Stomach (tissue), 9 donors: Measurements from ENCODE around the gene NDUFB7. TPM values are rescaled to one million over a fixed set of nuclear protein-coding genes. Genes with fewer than 3 reads are reported as not detected.

Experiments
- DNase-seq, 2 donors: peaks; one replicate each; pipeline versions ENCODE4 v3.0.0 to v3.0.0-alpha.2; 2013 to 2019
- H3K27ac ChIP-seq, 5 donors: fragments of 200-600 bp in 4 of 5; sonication (generic) in 4 of 5; one replicate each; pipeline ENCODE4 v1.5.1; 2013 to 2019; ENCODE audit warnings: mild to moderate bottlenecking in 1 of 5, moderate library complexity in 1 of 5
- H3K27me3 ChIP-seq, 3 donors: fragments of 200-600 bp; sonication (generic); one replicate each; pipeline ENCODE4 v1.5.1; 2017 to 2019; ENCODE audit warnings: mixed run types in 1 of 3
- H3K36me3 ChIP-seq, 4 donors: fragments of 200-600 bp; sonication (generic); 1 replicate in 3 of 4; 2 replicates in 1 of 4; pipeline ENCODE4 v1.5.1; 2016 to 2019
- H3K4me1 ChIP-seq, 4 donors: fragments of 200-600 bp; sonication (generic); one replicate each; pipeline ENCODE4 v1.5.1; 2016 to 2019
- H3K4me3 ChIP-seq, 4 donors: fragments of 200-600 bp; sonication (generic) in 3 of 4; one replicate each; pipeline ENCODE4 v1.5.1; 2016 to 2019; ENCODE audit warnings: mild to moderate bottlenecking in 1 of 4
- H3K9me3 ChIP-seq, 4 donors: fragments of 200-600 bp; sonication (generic); one replicate each; pipeline ENCODE4 v1.5.1; 2016 to 2019
- EP300 ChIP-seq: sonication (generic); formaldehyde crosslinking; IDR thresholded peaks from one replicate; pipeline ENCODE4 v1.6.1; 2017; ENCODE audit warnings: antibody characterized with exemption
- POLR2A ChIP-seq, 4 donors: fragments of 450-650 bp; IDR thresholded peaks; one replicate each; pipeline ENCODE4 v1.6.1; 2016; ENCODE audit warnings: antibody characterized with exemption in 4 of 4, control low read depth in 2 of 4, mild to moderate bottlenecking in 1 of 4, moderate library complexity in 1 of 4
- POLR2AphosphoS5 ChIP-seq, 3 donors: sonication (generic); formaldehyde crosslinking; IDR thresholded peaks; one replicate each; pipeline ENCODE4 v1.6.1; 2016; ENCODE audit warnings: antibody characterized with exemption in 3 of 3
- WGBS, 5 donors: extraction: QIAGEN DNeasy Blood & Tissue Kit in 3 of 5; methylation state at CpG; one replicate each; pipeline versions ENCODE4 v1.1.5 to v1.1.7; 2013 to 2018; 5-methylcytosine and 5-hydroxymethylcytosine counted together
- intact Hi-C: fragments of 100-400 bp; cut with DNase I; formaldehyde crosslinking; loops from one replicate; pipeline ENCODE4 v1.15.1; 2023; ENCODE audit warnings: low total_unique reads
- polyA plus RNA-seq, 3 donors: library from polyadenylated mRNA; stranded (reverse); fragments of 200-250 nt; gene quantifications; one replicate each; pipeline ENCODE4 v1.2.3, GENCODE V29; 2013
- total RNA-seq, 5 donors: library from RNA; depleted of rRNA; stranded (reverse); fragments of >200 nt; gene quantifications; one replicate each; pipeline versions ENCODE4 v1.1.0 to v1.2.3, GENCODE V29; 2014 to 2016
- TF ChIP-seq, protein P1 (sequence below), 7 experiments: fragments of 450-650 bp in 4 of 7; fragments of 200-600 bp in 3 of 7; sonication (generic) in 3 of 7; IDR thresholded peaks; one replicate each; pipeline ENCODE4 v1.5.1; 2016 to 2019; ENCODE audit warnings: antibody characterized with exemption in 7 of 7, control low read depth in 2 of 7, mild to moderate bottlenecking in 1 of 7
- donor health status: healthy with polysubstance abuse.
- donor health status: Bipolar disorder and iron deficiency.
- donor health status: healthy.

NDUFB7 gene
- total and polyA plus RNA-seq, 8 donors = 159 to 1,175 (median 484) TPM

- Histone ChIP-seq H3K27ac (no peak overlapping the region), H3K27me3 (no peaks in the 10 kb centered on the region), H3K4me1 (peaks cover 3 to 11% (median 6%) of the 10 kb centered on the region in 4 donors), H3K36me3 (no peaks in the 10 kb centered on the region), H3K9me3 (no peaks in the 10 kb centered on the region), H3K4me3 (no peak overlapping the region)
- WGBS, 5 donors = 43 to 48% (median 47%) methylated on average over 6 of the region's 6 CpGs
- DNase-seq = no peak
- no peak for TF ChIP-seq POLR2AphosphoS5 (IDR thresholded peaks at IDR 0.05)
- TF ChIP-seq, protein P1, sequence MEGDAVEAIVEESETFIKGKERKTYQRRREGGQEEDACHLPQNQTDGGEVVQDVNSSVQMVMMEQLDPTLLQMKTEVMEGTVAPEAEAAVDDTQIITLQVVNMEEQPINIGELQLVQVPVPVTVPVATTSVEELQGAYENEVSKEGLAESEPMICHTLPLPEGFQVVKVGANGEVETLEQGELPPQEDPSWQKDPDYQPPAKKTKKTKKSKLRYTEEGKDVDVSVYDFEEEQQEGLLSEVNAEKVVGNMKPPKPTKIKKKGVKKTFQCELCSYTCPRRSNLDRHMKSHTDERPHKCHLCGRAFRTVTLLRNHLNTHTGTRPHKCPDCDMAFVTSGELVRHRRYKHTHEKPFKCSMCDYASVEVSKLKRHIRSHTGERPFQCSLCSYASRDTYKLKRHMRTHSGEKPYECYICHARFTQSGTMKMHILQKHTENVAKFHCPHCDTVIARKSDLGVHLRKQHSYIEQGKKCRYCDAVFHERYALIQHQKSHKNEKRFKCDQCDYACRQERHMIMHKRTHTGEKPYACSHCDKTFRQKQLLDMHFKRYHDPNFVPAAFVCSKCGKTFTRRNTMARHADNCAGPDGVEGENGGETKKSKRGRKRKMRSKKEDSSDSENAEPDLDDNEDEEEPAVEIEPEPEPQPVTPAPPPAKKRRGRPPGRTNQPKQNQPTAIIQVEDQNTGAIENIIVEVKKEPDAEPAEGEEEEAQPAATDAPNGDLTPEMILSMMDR (IDR thresholded peaks at IDR 0.05) = no peak
- TF ChIP-seq POLR2A (IDR thresholded peaks at IDR 0.05) = no peak
- no peak for TF ChIP-seq EP300
- intact Hi-C loops = loop anchor here (5.0 kb wide), 1 partner anchor 309 kb away; the partner anchor contains the start of gene OR7A17
Measured at GRCh38 chr19:14577885-14578427, 6.1 kb upstream of the NDUFB7 start.

GRCh38 chr19:14577264-14577663, 5.4 kb upstream of the NDUFB7 start:
- Histone ChIP-seq H3K4me3 (no peak overlapping the region), H3K27ac (no peak overlapping the region), H3K9me3 (no peaks in the 10 kb centered on the region), H3K4me1 (peaks cover 3 to 14% (median 7%) of the 10 kb centered on the region in 4 donors), H3K36me3 (no peaks in the 10 kb centered on the region), H3K27me3 (no peaks in the 10 kb centered on the region)
- WGBS, 5 donors = 77 to 87% (median 80%) methylated on average over 5 of the region's 5 CpGs
- intact Hi-C loops = loop anchor here (5.0 kb wide), 1 partner anchor 310 kb away; the partner anchor contains the start of gene OR7A17
- DNase-seq = no peak
- TF ChIP-seq EP300 = no peak
- no peak for TF ChIP-seq POLR2AphosphoS5 (IDR thresholded peaks at IDR 0.05)
- TF ChIP-seq POLR2A (IDR thresholded peaks at IDR 0.05) = no peak
- TF ChIP-seq, protein P1 (IDR thresholded peaks at IDR 0.05) = no peak

GRCh38 chr19:14576363-14576762, 4.5 kb upstream of the NDUFB7 start:
- no peak for TF ChIP-seq POLR2AphosphoS5 (IDR thresholded peaks at IDR 0.05)
- TF ChIP-seq POLR2A (IDR thresholded peaks at IDR 0.05) = no peak
- no peak for TF ChIP-seq EP300
- TF ChIP-seq, protein P1 (IDR thresholded peaks at IDR 0.05) = no peak
- H3K36me3 ChIP-seq = no peaks in the 10 kb centered on the region
- intact Hi-C loops = loop anchor here (5.0 kb wide), 1 partner anchor 311 kb away; the partner anchor contains the start of gene OR7A17
- peaks cover 5 to 17% (median 10%) of the 10 kb centered on the region in 4 donors for H3K4me1 ChIP-seq
- no peaks in the 10 kb centered on the region for H3K27me3 ChIP-seq
- H3K4me3 ChIP-seq = no peak overlapping the region
- no peak overlapping the region for H3K27ac ChIP-seq
- WGBS, 5 donors = 74 to 77% (median 77%) methylated on average over 8 of the region's 8 CpGs
- no peaks in the 10 kb centered on the region for H3K9me3 ChIP-seq
- DNase-seq = no peak

GRCh38 chr19:14575428-14575980, 3.6 kb upstream of the NDUFB7 start:
- no peak for DNase-seq
- H3K27ac ChIP-seq = no peak overlapping the region

More at GRCh38 chr19:14575428-14575980, 3.6 kb upstream of the NDUFB7 start:
- H3K27me3 ChIP-seq = no peaks in the 10 kb centered on the region
- intact Hi-C loops = loop anchor here (5.0 kb wide), 1 partner anchor 312 kb away; the partner anchor contains the start of gene OR7A17
- H3K36me3 ChIP-seq = no peaks in the 10 kb centered on the region
- 72 to 84% (median 76%) methylated on average over 6 of the region's 6 CpGs for WGBS, 5 donors
- H3K4me1 ChIP-seq = peaks cover 12 to 26% (median 19%) of the 10 kb centered on the region in 4 donors
- TF ChIP-seq POLR2A (IDR thresholded peaks at IDR 0.05) (no peak), EP300 (no peak), POLR2AphosphoS5 (IDR thresholded peaks at IDR 0.05) (no peak)
- TF ChIP-seq, protein P1 (IDR thresholded peaks at IDR 0.05) = no peak
- no peak overlapping the region for H3K4me3 ChIP-seq
- H3K9me3 ChIP-seq = no peaks in the 10 kb centered on the region
